ENCODE data around the gene COL6A3.

Gene COL6A3

GRCh38 chr2:237293978-237294377, 120.0 kb downstream of the COL6A3 start:
- no peak for DNase-seq

- peak in 3 of 6 experiments; percentile 2 to 45 (median 30) for DNase-seq
Measured at GRCh38 chr2:237291138-237291792, 122.7 kb downstream of the COL6A3 start.

- no peak for DNase-seq
Measured at GRCh38 chr2:237290261-237290660, 123.7 kb downstream of the COL6A3 start.

- no peak for DNase-seq
Measured at GRCh38 chr2:237289139-237289538, 124.8 kb downstream of the COL6A3 start.

- DNase-seq = no peak
Measured at GRCh38 chr2:237287872-237288271, 126.1 kb downstream of the COL6A3 start.

- DNase-seq = no peak
Measured at GRCh38 chr2:237283131-237283928, 130.6 kb downstream of the COL6A3 start.

- DNase-seq = no peak
Measured at GRCh38 chr2:237282568-237283128, 131.3 kb downstream of the COL6A3 start.

- DNase-seq = no peak
Measured at GRCh38 chr2:237281836-237282306, 132.1 kb downstream of the COL6A3 start.

GRCh38 chr2:237280939-237281338, 133.0 kb downstream of the COL6A3 start:
- no peak for DNase-seq

GRCh38 chr2:237280229-237280628, 133.7 kb downstream of the COL6A3 start:
- no peak for DNase-seq

GRCh38 chr2:237279012-237279768, 134.8 kb downstream of the COL6A3 start:
- no peak for DNase-seq

- no peak for DNase-seq
Measured at GRCh38 chr2:237278568-237278967, 135.4 kb downstream of the COL6A3 start.

GRCh38 chr2:237276716-237277490, 137.1 kb downstream of the COL6A3 start:
- DNase-seq = no peak

All from stimulated activated naive CD4-positive, alpha-beta T cell (primary cell).